Measurements from ENCODE around the gene ATXN2.
"Not testable (repeated sequence)": the region's sequence is repeated elsewhere in the genome, so short reads cannot be mapped to it uniquely, and the experiment has no call there.

ATXN2 gene

DNA sequence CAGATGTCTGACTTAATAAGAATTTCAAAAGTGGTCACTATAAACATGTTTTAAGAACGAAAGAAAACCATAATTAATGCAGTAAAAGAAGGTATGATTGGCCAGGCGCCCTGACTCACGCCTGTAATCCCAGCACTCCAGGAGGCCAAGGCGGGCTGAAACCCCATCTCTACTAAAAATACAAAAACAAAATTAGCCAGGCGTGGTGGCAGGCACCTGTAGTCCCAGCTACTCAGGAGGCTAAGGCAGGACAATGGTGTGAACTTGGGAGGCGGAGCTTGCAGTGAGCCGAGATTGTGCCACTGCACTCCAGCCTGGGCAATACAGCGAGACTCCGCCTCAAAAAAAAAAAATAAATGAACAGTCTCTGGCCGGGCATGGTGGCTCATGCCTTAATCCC, 38.3 kb downstream of the ATXN2 start:
- no CpG with 5 or more reads among the region's 10 CpGs for WGBS, 2 donors (ENCODE audit: extremely low coverage in 2 of 2, insufficient read length in 2 of 2, insufficient replicate concordance in 1 of 2)
- DNase-seq (ENCODE audit: low spot score); H2BK12ac ChIP-seq (ENCODE audit: low read length): not testable (repeated sequence)

DNA sequence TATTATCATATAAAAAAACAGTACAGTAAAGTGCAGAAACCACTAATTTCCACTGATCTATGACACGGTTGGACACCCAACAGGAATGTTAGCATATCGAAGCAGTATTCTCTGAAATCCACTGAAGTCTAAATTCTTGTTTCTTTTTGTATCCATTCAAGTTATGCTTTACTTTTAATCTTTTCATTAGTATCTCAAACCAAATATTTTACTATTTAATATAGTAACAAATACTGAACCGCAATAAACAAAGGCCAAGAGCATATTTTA, 41.1 kb downstream of the ATXN2 start:
- H2BK15ac ChIP-seq (ENCODE audit: low read length): no peak overlapping the region
- DNase-seq (ENCODE audit: low spot score): no peak
- H3K27ac ChIP-seq (replicated peaks; ENCODE audit: low read length): no peak overlapping the region
- no peak overlapping the region for H4K8ac ChIP-seq (ENCODE audit: low read depth, low read length)
- H3K4me2 ChIP-seq (ENCODE audit: insufficient read depth, low read length, poor library complexity, severe bottlenecking): no peak overlapping the region
- H3K36me3 ChIP-seq (replicated peaks in 1 of 2; ENCODE audit: control insufficient read depth in 2 of 2, insufficient read depth in 2 of 2, low read length in 2 of 2): peaks cover 2 to 9% of the 10 kb centered on the region in 2 donors
- H3K9me3 ChIP-seq (replicated peaks in 1 of 2; ENCODE audit: control insufficient read depth in 2 of 2, insufficient read depth in 1 of 2, low read depth in 1 of 2, low read length in 2 of 2): peaks cover 0 to 3% of the 10 kb centered on the region in 2 donors
- peaks cover 2% of the 10 kb centered on the region for H3K79me1 ChIP-seq (ENCODE audit: low read depth, low read length)
- no peaks in the 10 kb centered on the region for H3K4me1 ChIP-seq (ENCODE audit: control insufficient read depth in 2 of 2, insufficient read depth in 1 of 2, low read depth in 1 of 2, low read length in 2 of 2)
- H3K27me3 ChIP-seq (ENCODE audit: control insufficient read depth in 3 of 3, insufficient read depth in 3 of 3, low read depth in 1 of 3, low read length in 3 of 3): no peaks in the 10 kb centered on the region
- no peak overlapping the region for H3K9ac ChIP-seq (ENCODE audit: low read depth, low read length, poor library complexity)
- no CpG with 5 or more reads among the region's 3 CpGs for WGBS, 2 donors (ENCODE audit: extremely low coverage in 2 of 2, insufficient read length in 2 of 2, insufficient replicate concordance in 1 of 2)
- H2BK12ac ChIP-seq (ENCODE audit: low read length): no peak overlapping the region
- no peak overlapping the region for H3K14ac ChIP-seq (ENCODE audit: low read length)
- no peak overlapping the region for H4K91ac ChIP-seq (ENCODE audit: low read depth, low read length, poor library complexity)
- H3K4ac ChIP-seq (ENCODE audit: low read length): no peak overlapping the region
- H2AK5ac ChIP-seq (ENCODE audit: low read depth, low read length): no peak overlapping the region
- H3K23ac ChIP-seq (ENCODE audit: low read depth, low read length, poor library complexity): no peak overlapping the region
- H2BK5ac ChIP-seq (ENCODE audit: low read length): no peak overlapping the region
- H3K18ac ChIP-seq (ENCODE audit: low read length): no peak overlapping the region
- no peak overlapping the region for H2AFZ ChIP-seq (ENCODE audit: low read length)
- H2BK120ac ChIP-seq (ENCODE audit: low read depth, low read length): no peak overlapping the region
- no peak overlapping the region for H3K4me3 ChIP-seq (ENCODE audit: low read length in 2 of 2)

More for the DNA sequence above, 38.3 kb downstream of the ATXN2 start:
- H3K9me3 ChIP-seq (replicated peaks in 1 of 2; ENCODE audit: control insufficient read depth in 2 of 2, insufficient read depth in 1 of 2, low read depth in 1 of 2, low read length in 2 of 2); H3K79me1 ChIP-seq (ENCODE audit: low read depth, low read length); H2BK15ac ChIP-seq (ENCODE audit: low read length); H2BK120ac ChIP-seq (ENCODE audit: low read depth, low read length); H3K18ac ChIP-seq (ENCODE audit: low read length); H3K4ac ChIP-seq (ENCODE audit: low read length); H3K23ac ChIP-seq (ENCODE audit: low read depth, low read length, poor library complexity); H3K27me3 ChIP-seq (ENCODE audit: control insufficient read depth in 3 of 3, insufficient read depth in 3 of 3, low read depth in 1 of 3, low read length in 3 of 3); H3K4me3 ChIP-seq (ENCODE audit: low read length in 2 of 2); H2AFZ ChIP-seq (ENCODE audit: low read length); H3K4me1 ChIP-seq (ENCODE audit: control insufficient read depth in 2 of 2, insufficient read depth in 1 of 2, low read depth in 1 of 2, low read length in 2 of 2); H2BK5ac ChIP-seq (ENCODE audit: low read length); H3K14ac ChIP-seq (ENCODE audit: low read length); H4K8ac ChIP-seq (ENCODE audit: low read depth, low read length); H4K91ac ChIP-seq (ENCODE audit: low read depth, low read length, poor library complexity); H2AK5ac ChIP-seq (ENCODE audit: low read depth, low read length); H3K4me2 ChIP-seq (ENCODE audit: insufficient read depth, low read length, poor library complexity, severe bottlenecking); H3K27ac ChIP-seq (replicated peaks; ENCODE audit: low read length); H3K9ac ChIP-seq (ENCODE audit: low read depth, low read length, poor library complexity): not testable (repeated sequence)
- H3K36me3 ChIP-seq (replicated peaks in 1 of 2; ENCODE audit: control insufficient read depth in 2 of 2, insufficient read depth in 2 of 2, low read length in 2 of 2): peaks cover 2 to 11% of the 10 kb centered on the region in 2 donors

DNA sequence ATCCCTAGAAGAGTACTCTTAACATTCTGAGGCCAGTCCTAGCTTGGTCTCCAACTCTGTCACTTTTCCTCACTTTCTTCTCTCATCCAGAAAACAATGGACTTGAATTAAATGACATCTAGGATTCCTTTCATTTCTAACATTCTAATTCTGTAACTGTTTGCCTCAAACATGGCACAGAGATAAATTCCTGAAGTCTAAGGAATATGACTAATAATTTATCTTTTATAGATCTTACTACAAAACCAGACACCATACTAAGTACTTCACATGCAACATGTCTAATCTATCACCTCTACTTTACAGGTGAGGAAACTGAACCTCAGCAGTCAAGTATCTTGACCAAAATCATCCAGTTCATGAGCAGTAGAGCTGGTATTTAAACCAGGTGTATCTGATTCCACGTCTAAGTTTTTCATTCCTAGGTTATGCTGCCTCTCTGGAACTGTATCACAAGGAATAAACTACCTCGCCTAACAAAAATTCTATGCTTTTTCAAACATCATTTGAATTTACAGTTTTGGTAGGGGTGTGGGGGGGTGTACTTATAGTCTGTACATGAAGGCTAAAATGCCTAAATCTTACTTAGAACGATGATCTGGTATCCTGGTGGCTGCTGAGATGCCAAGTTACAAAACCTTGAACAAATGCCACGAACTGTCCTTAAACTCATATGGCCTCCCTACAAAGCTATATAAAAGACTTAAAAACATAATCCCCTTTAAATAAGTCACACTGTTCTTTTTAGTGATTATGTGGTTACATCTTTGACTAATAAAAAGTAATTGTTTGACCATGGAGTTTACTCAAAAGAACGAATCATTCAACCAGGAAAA, 41.6 kb downstream of the ATXN2 start:
- Histone ChIP-seq H3K14ac (ENCODE audit: low read length) (no peak overlapping the region), H3K79me1 (ENCODE audit: low read depth, low read length) (peaks cover 2% of the 10 kb centered on the region), H2BK15ac (ENCODE audit: low read length) (no peak overlapping the region), H3K18ac (ENCODE audit: low read length) (no peak overlapping the region), H3K23ac (ENCODE audit: low read depth, low read length, poor library complexity) (no peak overlapping the region), H2BK5ac (ENCODE audit: low read length) (no peak overlapping the region), H3K9ac (ENCODE audit: low read depth, low read length, poor library complexity) (no peak overlapping the region), H2BK120ac (ENCODE audit: low read depth, low read length) (no peak overlapping the region), H3K4me2 (ENCODE audit: insufficient read depth, low read length, poor library complexity, severe bottlenecking) (no peak overlapping the region), H3K4ac (ENCODE audit: low read length) (no peak overlapping the region), H3K4me3 (ENCODE audit: low read length in 2 of 2) (no peak overlapping the region), H3K9me3 (replicated peaks in 1 of 2; ENCODE audit: control insufficient read depth in 2 of 2, insufficient read depth in 1 of 2, low read depth in 1 of 2, low read length in 2 of 2) (peaks cover 0 to 3% of the 10 kb centered on the region in 2 donors), H2BK12ac (ENCODE audit: low read length) (no peak overlapping the region), H3K4me1 (ENCODE audit: control insufficient read depth in 2 of 2, insufficient read depth in 1 of 2, low read depth in 1 of 2, low read length in 2 of 2) (no peaks in the 10 kb centered on the region), H2AK5ac (ENCODE audit: low read depth, low read length) (no peak overlapping the region), H4K91ac (ENCODE audit: low read depth, low read length, poor library complexity) (no peak overlapping the region), H2AFZ (ENCODE audit: low read length) (no peak overlapping the region), H3K27me3 (ENCODE audit: control insufficient read depth in 3 of 3, insufficient read depth in 3 of 3, low read depth in 1 of 3, low read length in 3 of 3) (no peaks in the 10 kb centered on the region), H3K36me3 (replicated peaks in 1 of 2; ENCODE audit: control insufficient read depth in 2 of 2, insufficient read depth in 2 of 2, low read length in 2 of 2) (peaks cover 2 to 15% of the 10 kb centered on the region in 2 donors), H3K27ac (replicated peaks; ENCODE audit: low read length) (no peak overlapping the region), H4K8ac (ENCODE audit: low read depth, low read length) (no peak overlapping the region)
- no CpG with 5 or more reads among the region's 5 CpGs for WGBS, 2 donors (ENCODE audit: extremely low coverage in 2 of 2, insufficient read length in 2 of 2, insufficient replicate concordance in 1 of 2)
- DNase-seq (ENCODE audit: low spot score): no peak

DNA sequence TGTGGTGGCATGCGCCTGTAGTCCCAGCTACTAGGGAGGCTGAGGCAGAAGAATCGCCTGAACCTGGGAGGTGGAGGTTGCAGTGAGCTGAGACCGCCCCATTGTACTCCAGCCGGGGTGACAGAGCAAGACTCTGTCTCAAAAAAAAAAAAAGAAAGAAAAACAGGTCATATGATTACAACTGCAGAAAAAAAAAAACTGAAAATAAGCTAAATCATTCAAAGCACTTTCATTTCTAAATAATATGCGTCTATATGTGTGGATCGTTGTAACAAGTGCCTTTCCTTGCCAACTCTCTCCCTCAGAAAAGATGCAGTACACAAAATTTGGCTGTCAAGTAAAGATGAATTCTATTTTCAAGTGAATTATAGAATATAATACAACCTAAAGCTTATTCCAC, 42.4 kb downstream of the ATXN2 start:
- Histone ChIP-seq H3K9ac (ENCODE audit: low read depth, low read length, poor library complexity) (no peak overlapping the region), H4K91ac (ENCODE audit: low read depth, low read length, poor library complexity) (no peak overlapping the region), H3K14ac (ENCODE audit: low read length) (no peak overlapping the region), H3K27me3 (ENCODE audit: control insufficient read depth in 3 of 3, insufficient read depth in 3 of 3, low read depth in 1 of 3, low read length in 3 of 3) (no peaks in the 10 kb centered on the region), H3K23ac (ENCODE audit: low read depth, low read length, poor library complexity) (no peak overlapping the region), H2BK5ac (ENCODE audit: low read length) (no peak overlapping the region), H3K36me3 (replicated peaks in 1 of 2; ENCODE audit: control insufficient read depth in 2 of 2, insufficient read depth in 2 of 2, low read length in 2 of 2) (peaks cover 0 to 23% of the 10 kb centered on the region in 2 donors), H2AK5ac (ENCODE audit: low read depth, low read length) (no peak overlapping the region), H3K9me3 (replicated peaks in 1 of 2; ENCODE audit: control insufficient read depth in 2 of 2, insufficient read depth in 1 of 2, low read depth in 1 of 2, low read length in 2 of 2) (peaks cover 0 to 3% of the 10 kb centered on the region in 2 donors), H3K4me2 (ENCODE audit: insufficient read depth, low read length, poor library complexity, severe bottlenecking) (no peak overlapping the region), H4K8ac (ENCODE audit: low read depth, low read length) (no peak overlapping the region), H3K4me3 (ENCODE audit: low read length in 2 of 2) (no peak overlapping the region), H3K4ac (ENCODE audit: low read length) (no peak overlapping the region), H2BK15ac (ENCODE audit: low read length) (no peak overlapping the region), H2AFZ (ENCODE audit: low read length) (no peak overlapping the region), H2BK12ac (ENCODE audit: low read length) (no peak overlapping the region), H2BK120ac (ENCODE audit: low read depth, low read length) (no peak overlapping the region), H3K27ac (replicated peaks; ENCODE audit: low read length) (no peak overlapping the region), H3K4me1 (ENCODE audit: control insufficient read depth in 2 of 2, insufficient read depth in 1 of 2, low read depth in 1 of 2, low read length in 2 of 2) (no peaks in the 10 kb centered on the region), H3K18ac (ENCODE audit: low read length) (no peak overlapping the region), H3K79me1 (ENCODE audit: low read depth, low read length) (peaks cover 2% of the 10 kb centered on the region)
- WGBS, 2 donors (ENCODE audit: extremely low coverage in 2 of 2, insufficient read length in 2 of 2, insufficient replicate concordance in 1 of 2): no CpG with 5 or more reads among the region's 6 CpGs
- DNase-seq (ENCODE audit: low spot score): no peak
